ENCODE data around the gene CSTB.

The CSTB gene

DNA sequence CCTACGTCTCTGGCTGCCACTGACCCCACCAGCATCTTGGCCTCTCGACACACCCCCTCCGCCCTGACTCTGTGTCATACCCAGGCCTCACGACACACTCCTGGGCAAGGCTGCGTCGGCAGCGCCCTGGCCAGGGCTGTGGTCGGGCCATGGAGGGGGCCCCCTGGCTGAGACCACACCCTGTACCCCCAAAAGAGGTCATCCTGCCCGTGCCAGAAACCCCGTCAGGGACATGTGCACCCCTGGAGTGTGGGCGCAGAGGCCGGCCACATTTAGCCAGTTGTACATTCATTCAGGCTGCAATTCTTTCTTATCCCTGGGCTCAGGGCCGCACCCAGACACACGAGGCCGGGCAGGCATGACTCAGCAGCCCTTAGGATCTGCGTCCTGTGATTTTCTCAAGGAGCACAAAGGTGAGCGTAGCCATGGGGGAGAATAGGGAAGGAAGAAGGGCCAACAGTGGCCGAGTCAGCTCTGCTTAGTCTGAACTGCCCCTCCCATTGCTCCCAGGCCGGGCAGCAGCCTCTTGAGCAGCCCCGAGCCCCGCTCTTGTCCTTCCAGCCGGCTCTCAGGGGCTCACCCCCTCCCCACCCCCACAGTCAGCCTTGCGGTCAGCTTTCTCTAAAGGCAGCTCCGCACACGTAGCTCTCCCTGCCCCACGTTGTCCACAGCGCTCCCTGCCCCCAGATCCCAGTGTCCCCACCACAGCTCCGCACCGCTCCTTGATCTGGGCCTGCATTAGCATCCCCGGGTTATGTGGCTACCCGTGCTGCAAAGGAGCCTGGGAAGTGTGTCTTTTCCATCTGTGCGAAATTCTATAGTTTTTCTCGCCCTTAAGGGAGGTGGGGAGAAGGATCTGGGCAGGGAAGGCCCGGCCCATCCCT, 7.9 kb downstream of the CSTB start:
- TF ChIP-seq, protein P1, sequence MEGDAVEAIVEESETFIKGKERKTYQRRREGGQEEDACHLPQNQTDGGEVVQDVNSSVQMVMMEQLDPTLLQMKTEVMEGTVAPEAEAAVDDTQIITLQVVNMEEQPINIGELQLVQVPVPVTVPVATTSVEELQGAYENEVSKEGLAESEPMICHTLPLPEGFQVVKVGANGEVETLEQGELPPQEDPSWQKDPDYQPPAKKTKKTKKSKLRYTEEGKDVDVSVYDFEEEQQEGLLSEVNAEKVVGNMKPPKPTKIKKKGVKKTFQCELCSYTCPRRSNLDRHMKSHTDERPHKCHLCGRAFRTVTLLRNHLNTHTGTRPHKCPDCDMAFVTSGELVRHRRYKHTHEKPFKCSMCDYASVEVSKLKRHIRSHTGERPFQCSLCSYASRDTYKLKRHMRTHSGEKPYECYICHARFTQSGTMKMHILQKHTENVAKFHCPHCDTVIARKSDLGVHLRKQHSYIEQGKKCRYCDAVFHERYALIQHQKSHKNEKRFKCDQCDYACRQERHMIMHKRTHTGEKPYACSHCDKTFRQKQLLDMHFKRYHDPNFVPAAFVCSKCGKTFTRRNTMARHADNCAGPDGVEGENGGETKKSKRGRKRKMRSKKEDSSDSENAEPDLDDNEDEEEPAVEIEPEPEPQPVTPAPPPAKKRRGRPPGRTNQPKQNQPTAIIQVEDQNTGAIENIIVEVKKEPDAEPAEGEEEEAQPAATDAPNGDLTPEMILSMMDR (IDR thresholded peaks at IDR 0.05; ENCODE audit: low read depth, low read length), result no peak
- no peak overlapping the region for H3K4me3 ChIP-seq (replicated peaks in 1 of 2; ENCODE audit: low read depth in 2 of 2, low read length in 2 of 2)
- peak; percentile 88 to 91 for DNase-seq (ENCODE audit: low read depth in 2 of 2)

DNA sequence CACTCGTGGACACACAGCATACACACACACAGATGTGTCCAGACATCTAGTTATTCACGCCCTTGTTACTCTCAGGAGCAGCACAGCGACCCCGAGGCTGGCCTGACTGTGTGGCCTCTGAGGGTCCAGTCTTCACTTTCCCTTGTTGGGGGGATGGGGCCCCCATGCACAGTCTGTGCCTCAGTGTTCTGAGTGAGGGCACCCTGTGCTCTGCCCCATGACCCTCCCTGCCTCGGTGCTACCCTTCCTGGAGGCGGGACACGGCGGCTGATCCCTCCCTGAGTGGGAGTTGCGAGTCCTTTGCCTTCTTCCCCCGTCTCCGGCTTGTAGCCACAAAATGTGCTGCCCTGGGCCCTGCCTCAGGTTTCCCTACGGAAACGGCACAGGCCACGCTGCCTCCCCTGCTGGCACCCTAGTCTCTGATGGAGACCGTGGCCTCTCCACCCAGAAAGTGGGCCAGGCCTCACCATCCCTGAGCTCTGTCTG, 8.6 kb downstream of the CSTB start:
- DNase-seq (ENCODE audit: low read depth in 2 of 2), result no peak
- H3K4me3 ChIP-seq (replicated peaks in 1 of 2; ENCODE audit: low read depth in 2 of 2, low read length in 2 of 2), result no peak overlapping the region
- TF ChIP-seq, protein P1 (IDR thresholded peaks at IDR 0.05; ENCODE audit: low read depth, low read length), result no peak

DNA sequence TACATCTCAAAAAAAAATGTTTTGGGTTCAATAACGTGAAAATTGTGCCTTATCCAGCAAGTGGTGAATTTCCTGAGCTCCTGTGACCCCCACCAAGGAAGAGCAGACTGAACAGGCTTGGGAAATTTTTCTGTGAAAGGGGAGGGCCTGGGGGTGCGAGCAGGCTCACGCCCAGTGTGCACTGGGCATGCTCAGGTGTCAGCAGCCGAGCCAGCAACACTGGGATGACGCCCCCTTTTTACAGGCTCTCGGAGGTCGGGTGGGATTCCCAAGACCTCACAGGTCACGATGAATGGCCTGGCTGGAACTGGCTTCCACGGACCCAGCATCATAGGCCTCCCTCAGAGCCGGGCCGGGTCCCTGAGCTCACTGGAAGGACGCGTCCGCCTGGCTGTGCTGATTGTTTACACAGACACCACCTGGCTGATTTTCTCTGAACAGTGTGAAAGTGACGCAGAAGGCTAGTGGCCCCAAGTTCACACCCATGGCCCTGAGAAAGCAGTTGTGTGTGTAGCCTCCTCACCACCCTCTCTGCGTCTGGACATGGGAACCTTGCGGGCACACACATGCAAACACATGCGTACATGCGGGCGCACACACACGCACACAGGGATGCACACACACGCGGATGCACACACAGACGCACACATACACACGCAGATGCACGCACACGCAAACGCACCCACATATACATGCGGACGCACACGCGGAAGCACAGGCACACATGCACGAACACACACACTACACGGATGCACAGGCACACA, 9.2 kb downstream of the CSTB start:
- DNase-seq (ENCODE audit: low read depth in 2 of 2), result no peak
- TF ChIP-seq, protein P1 (IDR thresholded peaks at IDR 0.05; ENCODE audit: low read depth, low read length), result no peak
- no peak overlapping the region for H3K4me3 ChIP-seq (replicated peaks in 1 of 2; ENCODE audit: low read depth in 2 of 2, low read length in 2 of 2)

DNA sequence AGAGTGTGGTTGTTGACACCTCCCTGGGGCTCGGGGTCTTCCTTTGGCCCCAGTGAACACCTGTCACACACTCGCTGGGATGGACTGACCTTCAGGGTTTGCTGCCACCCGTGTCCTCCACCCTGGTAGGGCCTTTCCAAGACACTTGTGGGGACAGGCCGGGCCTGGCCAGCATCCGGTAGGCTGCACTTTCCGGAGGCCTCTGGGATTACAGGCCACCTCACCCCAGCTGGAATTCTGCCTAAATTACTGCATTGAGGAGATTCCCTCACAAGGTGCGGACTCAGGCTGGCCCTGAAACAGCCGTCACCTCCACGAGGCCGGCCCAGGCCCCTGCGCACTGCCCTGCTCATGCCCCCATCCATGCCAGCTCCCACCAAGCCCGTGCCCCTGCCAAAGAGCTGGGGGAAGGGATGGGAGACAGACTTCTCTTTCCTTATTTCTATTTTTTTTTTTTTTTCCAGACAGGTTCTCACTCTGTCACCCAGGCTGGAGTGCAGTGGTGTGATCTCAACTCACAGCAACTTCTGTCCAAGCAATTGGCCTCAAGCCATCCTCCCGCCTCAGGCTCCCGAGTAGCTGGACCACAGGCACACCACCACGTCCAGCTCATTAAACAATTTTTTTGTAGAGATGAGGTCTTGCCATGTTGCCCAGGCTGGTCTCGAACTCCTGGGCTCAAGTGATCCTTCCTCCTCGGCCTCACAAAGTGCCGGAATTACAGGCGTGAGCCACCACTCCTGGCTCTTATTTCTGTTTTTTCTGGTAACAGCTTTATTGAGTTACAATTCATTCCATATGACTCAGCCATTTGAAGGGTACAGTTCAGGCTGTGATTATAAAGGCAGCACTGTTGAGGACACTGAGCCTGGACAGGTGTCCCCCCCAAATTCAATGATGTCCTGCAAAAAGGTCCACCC, 11.3 kb downstream of the CSTB start:
- H3K4me3 ChIP-seq (replicated peaks in 1 of 2; ENCODE audit: low read depth in 2 of 2, low read length in 2 of 2), result no peak overlapping the region
- DNase-seq (ENCODE audit: low read depth in 2 of 2), result peak in 1 of 2 donors; percentile 49
- TF ChIP-seq, protein P1 (IDR thresholded peaks at IDR 0.05; ENCODE audit: low read depth, low read length), result no peak

DNA sequence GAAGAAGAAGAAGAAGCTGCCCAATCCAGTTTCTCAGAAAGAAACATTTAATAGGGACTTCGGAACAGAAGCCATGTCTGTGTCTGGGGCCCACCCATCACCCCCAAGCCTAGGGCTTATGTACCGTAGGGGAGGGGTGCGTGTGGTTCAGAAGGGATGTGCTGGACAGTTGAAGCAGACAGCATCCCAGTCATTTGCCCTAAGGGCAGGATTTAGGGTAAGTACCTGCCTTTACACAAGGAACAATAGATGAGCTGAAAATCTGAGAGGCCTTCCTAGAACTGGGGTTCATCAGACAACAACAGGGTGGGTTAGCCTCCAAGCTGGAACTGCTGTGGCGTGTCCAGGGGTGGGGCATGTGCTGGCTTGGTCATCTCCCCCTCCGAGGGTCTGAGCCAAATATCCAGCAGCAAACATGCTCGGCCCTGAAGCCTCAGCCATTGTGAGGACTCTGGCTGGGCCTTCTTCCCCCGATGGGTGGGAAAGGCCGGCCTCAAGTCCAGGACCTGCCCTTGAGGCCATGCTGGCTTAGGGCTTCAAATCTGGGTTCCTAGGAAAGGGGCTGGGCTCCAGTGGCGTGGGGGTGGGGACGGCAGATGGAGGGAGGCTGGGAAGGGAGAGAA, 12.1 kb downstream of the CSTB start:
- DNase-seq (ENCODE audit: low read depth in 2 of 2), result no peak
- TF ChIP-seq, protein P1 (IDR thresholded peaks at IDR 0.05; ENCODE audit: low read depth, low read length), result no peak
- no peak overlapping the region for H3K4me3 ChIP-seq (replicated peaks in 1 of 2; ENCODE audit: low read depth in 2 of 2, low read length in 2 of 2)

Data from cardiac fibroblast (primary cell).